HFFc6 (cell line): Measurements from ENCODE around the gene RGS6. TPM values are rescaled to one million over a fixed set of nuclear protein-coding genes. Genes with fewer than 3 reads are reported as not detected.

ENCODE experiments used
- DNase-seq: peaks from one replicate; pipeline ENCODE4 v3.0.0-alpha.2; 2018
- H3K27ac Mint-ChIP-seq: 2 replicates; pipeline ENCODE4 v1.8.0; 2020; ENCODE audit warnings: mild to moderate bottlenecking, mixed read lengths
- H3K27me3 Mint-ChIP-seq: 2 replicates; pipeline ENCODE4 v1.8.0; 2021; ENCODE audit warnings: mild to moderate bottlenecking, moderate library complexity, mixed read lengths; ENCODE audit not compliant: insufficient read depth
- H3K36me3 Mint-ChIP-seq: 2 replicates; pipeline ENCODE4 v1.8.0; 2021; ENCODE audit warnings: low read depth, mixed read lengths
- H3K4me1 Mint-ChIP-seq: 2 replicates; pipeline ENCODE4 v1.8.0; 2020; ENCODE audit warnings: low read depth, mixed read lengths
- H3K4me3 Mint-ChIP-seq: 2 replicates; pipeline ENCODE4 v1.8.0; 2020; ENCODE audit warnings: mild to moderate bottlenecking, moderate library complexity, mixed read lengths
- H3K9me3 Mint-ChIP-seq: 2 replicates; pipeline ENCODE4 v1.8.0; 2020; ENCODE audit warnings: mild to moderate bottlenecking, mixed read lengths
- total RNA-seq, 6 experiments: library from RNA; stranded (reverse); fragmentation: NEBNext Ultra II Directional; extraction: Animal tissue kit (Norgen Biotek cat#: 25700); gene quantifications; 2 replicates in 1 of 6; 3 replicates in 5 of 6; pipeline ENCODE4 v1.2.3, GENCODE V29; 2021
- TF ChIP-seq, protein P1 (sequence below): fragments of 200-600 bp; sonication (generic); IDR thresholded peaks from 2 replicates; pipeline ENCODE4 v1.5.0; 2021; ENCODE audit warnings: antibody characterized with exemption, mild to moderate bottlenecking

Gene RGS6
- total RNA-seq, 6 experiments from 2014 or later = not detected

DNA sequence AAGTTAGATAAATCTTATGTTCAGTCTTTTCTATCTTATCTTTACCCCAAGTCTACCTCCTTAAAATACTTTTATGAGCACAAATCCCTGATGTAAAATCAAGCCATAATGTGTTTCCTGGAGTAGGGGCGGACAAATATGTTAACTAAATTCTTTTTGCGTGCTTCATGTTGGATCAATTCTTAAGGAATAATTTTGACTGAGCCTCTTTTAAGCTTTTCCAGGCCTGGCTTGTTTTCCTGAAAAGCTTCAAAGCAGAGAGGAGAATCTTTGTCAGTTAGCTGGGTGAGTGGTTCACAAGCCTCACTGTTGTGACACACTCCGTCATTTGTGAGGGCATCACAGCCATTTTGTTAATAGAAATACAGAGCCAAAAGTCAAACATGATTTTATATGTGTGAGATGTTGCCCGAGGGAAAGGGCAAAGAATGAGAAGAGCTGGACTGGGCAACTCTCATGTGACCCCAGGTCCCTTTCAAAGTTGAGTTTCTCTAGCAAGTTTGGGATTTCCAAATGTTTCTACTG lies 468.9 kb downstream of the RGS6 start:
- no peaks in the 10 kb centered on the region for H3K36me3 Mint-ChIP-seq
- peaks cover 8% of the 10 kb centered on the region for H3K27me3 Mint-ChIP-seq

DNA sequence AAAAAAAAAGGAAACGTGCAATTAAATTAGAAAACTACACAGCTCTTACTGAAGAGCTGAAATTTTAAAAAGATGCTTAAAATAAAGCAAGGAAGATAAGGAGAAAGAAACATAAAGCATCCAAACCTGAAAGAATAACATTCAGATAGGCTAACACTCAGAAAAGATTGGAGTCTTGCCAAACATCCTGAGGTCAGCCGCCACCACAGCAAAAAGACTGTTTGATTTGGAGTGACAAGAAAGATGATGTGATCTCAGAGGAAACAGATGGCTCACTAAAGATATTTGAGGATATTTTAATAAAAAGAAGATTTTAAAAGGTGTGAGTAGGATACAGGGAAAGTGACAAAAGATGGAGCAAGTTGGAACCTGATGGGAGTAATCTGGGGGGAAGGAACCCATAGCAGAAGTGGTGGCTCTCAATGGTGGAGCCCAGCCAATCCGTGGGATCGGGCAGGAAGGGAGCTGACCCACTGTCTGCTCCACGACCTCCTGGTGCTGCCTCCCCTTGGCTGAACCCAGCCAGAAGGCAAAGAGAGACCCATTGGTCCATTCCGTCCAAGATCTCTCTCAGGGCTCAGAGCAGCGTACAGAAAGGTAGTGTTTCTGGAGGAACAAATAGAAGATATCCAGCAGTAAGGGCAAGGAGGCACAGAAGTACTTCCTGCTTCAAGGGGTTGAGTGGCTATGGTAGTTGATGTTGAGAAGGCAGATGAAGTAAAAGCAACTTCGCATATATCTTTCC lies 469.6 kb downstream of the RGS6 start:
- Mint-ChIP-seq H3K27ac (no peak overlapping the region), H3K4me3 (no peak overlapping the region), H3K9me3 (no peaks in the 10 kb centered on the region), H3K36me3 (no peaks in the 10 kb centered on the region), H3K27me3 (peaks cover 8% of the 10 kb centered on the region), H3K4me1 (no peaks in the 10 kb centered on the region)
- TF ChIP-seq, protein P1, sequence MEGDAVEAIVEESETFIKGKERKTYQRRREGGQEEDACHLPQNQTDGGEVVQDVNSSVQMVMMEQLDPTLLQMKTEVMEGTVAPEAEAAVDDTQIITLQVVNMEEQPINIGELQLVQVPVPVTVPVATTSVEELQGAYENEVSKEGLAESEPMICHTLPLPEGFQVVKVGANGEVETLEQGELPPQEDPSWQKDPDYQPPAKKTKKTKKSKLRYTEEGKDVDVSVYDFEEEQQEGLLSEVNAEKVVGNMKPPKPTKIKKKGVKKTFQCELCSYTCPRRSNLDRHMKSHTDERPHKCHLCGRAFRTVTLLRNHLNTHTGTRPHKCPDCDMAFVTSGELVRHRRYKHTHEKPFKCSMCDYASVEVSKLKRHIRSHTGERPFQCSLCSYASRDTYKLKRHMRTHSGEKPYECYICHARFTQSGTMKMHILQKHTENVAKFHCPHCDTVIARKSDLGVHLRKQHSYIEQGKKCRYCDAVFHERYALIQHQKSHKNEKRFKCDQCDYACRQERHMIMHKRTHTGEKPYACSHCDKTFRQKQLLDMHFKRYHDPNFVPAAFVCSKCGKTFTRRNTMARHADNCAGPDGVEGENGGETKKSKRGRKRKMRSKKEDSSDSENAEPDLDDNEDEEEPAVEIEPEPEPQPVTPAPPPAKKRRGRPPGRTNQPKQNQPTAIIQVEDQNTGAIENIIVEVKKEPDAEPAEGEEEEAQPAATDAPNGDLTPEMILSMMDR = no peak
- DNase-seq = no peak

More for the DNA sequence above, 468.9 kb downstream of the RGS6 start:
- Mint-ChIP-seq H3K4me3 (no peak overlapping the region), H3K27ac (no peak overlapping the region), H3K9me3 (no peaks in the 10 kb centered on the region), H3K4me1 (no peaks in the 10 kb centered on the region)
- no peak for DNase-seq
- TF ChIP-seq, protein P1 = no peak

DNA sequence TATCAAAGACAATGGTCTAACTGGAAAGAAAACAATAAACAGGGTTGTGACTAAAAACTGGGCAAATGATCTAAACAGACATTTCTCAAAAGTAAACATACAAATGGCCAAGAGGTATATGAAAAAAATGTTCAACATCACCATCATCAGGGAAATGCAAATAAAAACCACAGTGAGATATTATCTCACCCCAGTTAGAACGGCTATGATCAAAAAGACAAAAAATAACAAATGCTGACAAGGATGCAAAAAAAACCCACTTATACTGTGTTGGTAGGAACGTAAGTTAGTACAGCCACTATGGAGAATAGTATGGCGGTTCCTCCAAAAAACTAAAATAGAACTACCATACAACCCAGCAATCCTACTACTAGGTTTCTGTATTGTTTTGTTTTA lies 470.1 kb downstream of the RGS6 start:
- no peak overlapping the region for H3K27ac Mint-ChIP-seq
- TF ChIP-seq, protein P1 = no peak
- peaks cover 8% of the 10 kb centered on the region for H3K27me3 Mint-ChIP-seq
- H3K4me3 Mint-ChIP-seq = no peak overlapping the region
- no peaks in the 10 kb centered on the region for H3K4me1 Mint-ChIP-seq
- no peak for DNase-seq
- no peaks in the 10 kb centered on the region for H3K9me3 Mint-ChIP-seq
- H3K36me3 Mint-ChIP-seq = no peaks in the 10 kb centered on the region

DNA sequence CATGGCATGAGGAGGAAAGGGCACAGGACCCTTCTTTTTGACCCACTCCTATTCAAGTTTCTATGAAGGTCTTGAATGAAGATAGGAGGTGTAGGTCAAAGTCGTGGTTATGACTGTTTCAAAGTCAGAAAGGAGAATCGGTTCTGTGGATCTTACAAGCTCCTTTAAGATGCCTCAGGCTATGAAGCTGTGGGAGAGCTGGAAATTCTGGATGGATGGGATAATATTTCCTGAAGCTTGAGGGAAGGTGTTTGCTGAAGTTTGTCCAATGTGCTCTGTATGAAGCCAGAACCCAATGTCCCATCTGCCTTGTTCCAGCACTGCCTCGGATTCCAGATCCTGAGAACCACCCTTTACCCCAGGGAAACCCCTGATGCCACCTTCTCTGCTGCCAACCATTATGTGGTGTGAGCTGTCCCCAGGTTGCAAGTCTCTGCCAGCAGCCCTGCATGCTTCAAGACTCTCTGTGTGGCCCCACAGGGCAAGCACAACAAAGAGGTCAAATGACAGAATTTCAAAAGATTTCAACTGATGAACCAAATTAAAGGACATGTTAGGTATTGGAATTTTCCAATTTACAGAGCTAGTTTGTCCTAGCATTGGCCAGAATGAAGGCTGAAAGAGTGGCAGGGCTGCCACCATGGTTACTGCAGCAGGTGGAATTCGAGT lies 472.0 kb downstream of the RGS6 start:
- no peak for DNase-seq
- TF ChIP-seq, protein P1 = no peak
- no peaks in the 10 kb centered on the region for H3K4me1 Mint-ChIP-seq
- H3K27me3 Mint-ChIP-seq = peaks cover 4% of the 10 kb centered on the region; the same call in 1 of the 2 replicates
- no peaks in the 10 kb centered on the region; the same call in 1 of the 2 replicates for H3K9me3 Mint-ChIP-seq
- no peak overlapping the region for H3K4me3 Mint-ChIP-seq
- no peaks in the 10 kb centered on the region for H3K36me3 Mint-ChIP-seq
- H3K27ac Mint-ChIP-seq = no peak overlapping the region

DNA sequence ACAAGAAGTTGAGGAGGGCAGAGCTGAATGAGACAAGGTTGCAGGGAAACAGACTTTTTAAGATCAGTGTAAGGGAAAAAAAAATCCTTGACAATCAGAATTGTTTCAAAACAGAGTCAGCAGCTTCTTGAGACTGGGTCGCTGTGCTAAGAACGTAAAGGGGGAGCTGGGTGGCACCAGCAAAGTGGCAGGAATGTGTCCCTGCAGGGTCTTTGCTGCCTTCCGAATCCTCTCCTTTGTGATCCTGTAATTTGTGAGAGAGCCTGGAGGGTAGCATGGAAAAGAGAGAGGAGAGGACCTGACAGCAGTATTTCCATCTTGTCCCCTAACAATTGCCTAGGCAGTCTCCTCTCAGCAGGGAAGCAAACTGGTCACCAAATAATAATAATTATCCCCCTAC lies 472.8 kb downstream of the RGS6 start:
- H3K27ac Mint-ChIP-seq = no peak overlapping the region
- TF ChIP-seq, protein P1 = no peak
- no peaks in the 10 kb centered on the region for H3K36me3 Mint-ChIP-seq
- no peaks in the 10 kb centered on the region for H3K4me1 Mint-ChIP-seq
- H3K27me3 Mint-ChIP-seq = peaks cover 4% of the 10 kb centered on the region; the same call in 1 of the 2 replicates
- no peak for DNase-seq
- H3K9me3 Mint-ChIP-seq = no peaks in the 10 kb centered on the region; the same call in 1 of the 2 replicates
- H3K4me3 Mint-ChIP-seq = no peak overlapping the region
